GM19025 (cell line): ENCODE results near the gene MYO16.

Experiments used
- ATAC-seq: cut with Tn5 transposase; IDR thresholded peaks from one replicate; pipeline ENCODE4 v1.9.1; 2021; ENCODE audit warnings: mild to moderate bottlenecking, low read depth, moderate library complexity; ENCODE audit not compliant: unreplicated experiment

Gene MYO16

DNA sequence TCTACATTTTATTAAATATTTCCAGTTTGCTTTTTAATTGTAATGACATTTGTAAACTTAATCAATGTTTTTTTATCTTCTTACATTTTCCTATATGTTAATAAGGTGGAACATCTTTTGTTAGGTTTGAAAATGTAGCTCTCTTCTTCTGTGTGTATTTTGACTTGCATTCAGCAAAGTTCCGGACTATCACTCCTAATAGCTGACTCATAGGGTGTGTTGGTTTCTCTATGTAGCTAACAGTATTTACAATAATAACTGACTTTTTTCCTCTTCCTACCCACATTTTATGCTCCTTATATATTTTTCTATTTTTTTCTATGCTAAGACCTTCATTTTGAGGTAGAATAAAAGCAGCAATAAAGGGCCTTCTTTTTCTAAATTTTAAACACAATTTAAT is 28.1 kb downstream of the MYO16 start:
- ATAC-seq = no peak

DNA sequence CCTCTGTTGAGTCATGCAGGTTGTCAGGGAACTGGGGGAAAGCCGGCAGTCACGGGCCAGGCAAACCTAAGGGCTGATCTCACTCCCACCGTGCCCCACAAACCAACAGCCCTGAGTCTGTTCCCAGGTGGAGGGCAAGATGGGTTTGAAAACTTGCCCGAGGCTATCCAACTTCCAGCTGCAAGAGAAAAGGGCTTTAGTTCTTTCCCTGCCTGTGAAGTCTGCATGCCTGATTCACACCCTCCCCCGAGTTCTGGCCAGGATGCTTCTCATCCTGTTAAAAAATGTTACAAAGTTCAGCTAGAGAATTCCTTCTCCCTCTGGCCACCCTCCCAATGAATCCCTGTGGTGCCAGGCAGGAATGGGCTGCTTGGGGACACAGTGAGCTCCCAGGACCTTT is 33.1 kb downstream of the MYO16 start:
- ATAC-seq = no peak

DNA sequence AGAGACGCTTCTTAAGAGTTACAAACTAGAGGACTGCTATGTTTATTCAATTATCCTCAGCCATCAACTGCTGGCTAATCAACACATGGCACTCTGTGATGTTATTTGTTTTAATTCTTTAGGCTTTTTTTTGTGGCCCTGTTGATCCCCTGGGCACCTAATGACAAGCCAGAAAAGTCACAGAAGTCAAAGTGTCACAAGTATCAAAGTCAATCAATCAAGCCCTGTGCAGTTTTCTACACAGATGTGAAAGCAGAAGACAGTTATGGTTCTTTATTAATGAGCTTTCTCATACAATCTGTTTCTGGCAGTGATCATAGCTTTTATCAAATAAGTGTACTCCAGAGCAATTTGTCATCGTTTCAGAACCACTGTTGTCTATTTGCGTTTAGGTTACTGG is 34.3 kb downstream of the MYO16 start:
- no peak for ATAC-seq

DNA sequence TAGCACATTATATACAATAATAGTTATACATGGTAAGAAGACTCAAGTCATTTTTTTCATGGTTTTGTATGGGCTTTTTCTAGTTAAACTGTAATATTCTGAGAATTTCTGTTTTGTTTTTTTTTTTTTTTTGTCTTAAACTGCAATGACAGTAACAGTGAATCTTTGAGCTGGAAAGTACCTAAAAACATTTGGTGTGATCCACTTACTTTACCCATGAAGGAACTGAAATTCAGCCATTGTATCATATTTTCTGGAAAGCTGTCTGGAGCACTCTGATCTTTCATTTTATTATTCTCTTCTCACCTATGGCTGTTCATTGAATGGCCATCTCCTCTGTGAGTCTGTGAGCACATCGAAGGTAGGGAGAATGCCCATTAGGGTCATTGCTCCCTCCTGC is 37.8 kb downstream of the MYO16 start:
- ATAC-seq = no peak

DNA sequence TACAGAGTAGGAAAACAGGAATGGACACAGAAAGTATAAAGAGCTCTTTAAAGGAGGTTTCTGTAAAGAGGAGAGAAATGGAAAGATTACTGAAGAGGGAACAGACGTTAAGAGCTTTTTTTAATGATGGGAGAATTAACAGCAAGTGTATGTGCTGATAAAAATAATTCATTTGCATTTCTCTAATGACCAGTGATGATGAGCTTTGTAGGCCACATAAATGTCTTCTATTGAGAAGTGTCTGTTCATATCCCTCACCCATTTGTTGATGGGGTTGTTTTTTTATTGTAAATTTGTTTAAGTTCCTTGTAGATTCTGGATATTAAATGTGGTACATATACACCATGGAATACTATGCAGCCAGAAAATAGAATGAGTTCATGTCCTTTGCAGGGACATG is 40.0 kb downstream of the MYO16 start:
- ATAC-seq = no peak

DNA sequence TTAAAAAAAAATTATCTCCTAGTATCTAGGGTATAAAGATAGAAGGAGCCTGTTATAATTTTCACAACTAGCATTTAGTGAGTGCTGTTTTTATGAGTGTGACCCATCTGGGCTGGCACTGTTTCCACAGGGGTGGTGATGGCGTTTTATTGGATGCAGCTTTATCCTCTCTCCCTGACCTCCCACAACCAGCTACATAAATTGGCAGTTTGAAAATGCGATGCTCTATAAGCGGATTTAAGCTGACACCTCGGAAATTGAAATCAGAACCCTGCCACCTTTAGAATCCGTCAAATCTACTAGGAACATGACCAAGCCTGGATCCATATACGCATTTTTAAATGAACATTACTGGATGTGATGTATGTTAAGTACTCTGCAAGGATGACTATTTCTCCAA is 44.9 kb downstream of the MYO16 start:
- ATAC-seq = no peak

DNA sequence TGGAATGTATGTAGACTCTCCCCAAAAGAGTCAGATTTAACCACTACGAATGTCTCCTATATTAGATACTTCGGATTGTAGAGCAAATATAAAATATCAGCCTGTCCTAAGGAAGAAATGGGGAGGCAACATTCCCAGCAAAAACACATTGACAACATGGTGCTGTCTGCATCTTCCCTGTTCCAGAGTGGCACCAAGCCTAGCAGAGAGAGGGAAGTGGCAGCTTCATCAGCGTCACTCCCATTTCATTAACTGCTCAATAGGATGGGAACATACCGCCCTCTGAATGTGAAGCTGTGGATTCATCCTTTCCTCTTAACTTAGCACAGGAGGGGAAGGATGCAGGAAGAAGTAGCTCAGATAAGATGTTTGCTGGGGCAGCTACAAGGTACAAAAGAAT is 45.4 kb downstream of the MYO16 start:
- no peak for ATAC-seq

DNA sequence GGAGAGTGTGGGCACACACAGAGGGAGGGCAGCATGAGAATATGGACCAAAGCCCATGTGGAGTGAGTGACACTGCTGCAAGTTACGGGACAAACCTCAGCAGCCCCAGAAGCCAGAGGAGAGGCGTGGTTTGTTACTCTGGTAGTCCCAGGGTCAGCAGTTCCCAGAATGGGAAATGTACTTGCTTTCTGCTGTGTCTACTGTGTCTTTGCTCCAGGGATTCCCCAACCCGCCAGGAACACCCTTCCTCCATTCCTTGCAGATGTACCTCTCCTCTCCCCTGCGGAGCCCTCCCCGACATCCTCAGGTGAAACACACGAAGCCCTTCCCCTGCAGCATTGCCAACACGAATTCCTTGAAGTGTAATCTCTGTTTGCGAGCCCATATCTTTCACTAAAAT is 47.2 kb downstream of the MYO16 start:
- no peak for ATAC-seq

DNA sequence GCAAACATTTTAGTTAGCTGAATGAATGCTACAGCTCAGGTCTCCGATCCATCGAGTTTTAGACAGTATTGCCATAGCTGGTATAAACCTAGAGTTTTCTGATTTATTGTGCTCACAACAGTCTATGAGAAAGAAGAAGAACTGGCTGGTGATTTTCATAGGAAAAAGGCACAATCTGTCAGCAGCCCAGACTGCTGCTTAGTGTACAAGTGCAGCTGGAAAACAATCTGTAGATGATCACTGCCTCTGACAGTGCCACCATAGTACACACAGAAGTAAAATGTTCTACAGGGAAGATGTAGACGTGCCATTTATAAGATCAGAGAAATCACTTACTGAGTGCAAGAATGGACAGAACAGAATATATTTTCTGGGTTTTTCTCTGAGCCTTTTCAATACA is 48.4 kb downstream of the MYO16 start:
- ATAC-seq = no peak

DNA sequence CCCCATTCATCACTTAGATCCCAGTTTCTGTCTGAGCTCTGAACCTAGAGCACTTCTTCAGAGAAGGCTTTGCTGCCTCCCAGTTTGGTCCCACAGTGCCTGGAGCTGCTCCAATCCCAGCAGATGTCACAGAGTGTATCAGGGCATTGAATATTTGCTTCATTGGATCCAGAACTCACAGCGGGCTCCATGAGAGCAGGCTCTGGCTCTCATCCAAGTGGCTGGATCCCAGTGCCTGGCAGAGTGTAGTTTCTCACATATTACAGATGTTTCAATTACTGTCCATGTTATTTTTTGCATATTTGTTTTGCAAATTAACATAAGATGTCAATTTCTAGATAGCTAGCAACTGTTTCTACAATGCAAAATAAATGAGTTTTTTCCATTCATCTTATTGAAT is 50.6 kb downstream of the MYO16 start:
- ATAC-seq = no peak

DNA sequence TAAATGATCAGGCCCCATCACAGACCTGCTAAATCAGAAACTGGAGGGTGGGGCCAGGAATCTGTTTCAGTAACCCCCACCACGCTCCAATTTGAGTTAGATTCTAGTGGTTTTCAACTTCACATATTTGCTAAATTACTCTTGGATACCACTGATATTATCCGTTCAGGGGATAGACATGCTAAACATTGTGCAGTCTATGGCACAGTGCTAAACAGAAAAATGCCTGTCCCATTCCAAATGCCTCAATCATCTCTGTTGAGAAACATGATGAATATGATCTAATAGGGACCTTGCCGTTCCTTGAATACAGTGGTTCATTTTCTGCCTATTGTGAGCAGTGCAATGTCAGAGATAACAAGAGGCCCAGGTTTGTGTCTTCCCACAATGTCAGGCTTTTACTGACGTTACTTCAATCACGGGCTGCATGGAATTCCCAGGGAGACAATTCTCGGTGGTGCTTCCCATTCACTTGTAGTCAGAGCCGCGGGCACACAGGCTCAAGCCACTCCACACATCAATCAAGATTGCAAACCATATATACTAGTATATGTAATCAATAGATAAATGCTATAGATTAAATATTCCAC is 52.7 kb downstream of the MYO16 start:
- no peak for ATAC-seq

DNA sequence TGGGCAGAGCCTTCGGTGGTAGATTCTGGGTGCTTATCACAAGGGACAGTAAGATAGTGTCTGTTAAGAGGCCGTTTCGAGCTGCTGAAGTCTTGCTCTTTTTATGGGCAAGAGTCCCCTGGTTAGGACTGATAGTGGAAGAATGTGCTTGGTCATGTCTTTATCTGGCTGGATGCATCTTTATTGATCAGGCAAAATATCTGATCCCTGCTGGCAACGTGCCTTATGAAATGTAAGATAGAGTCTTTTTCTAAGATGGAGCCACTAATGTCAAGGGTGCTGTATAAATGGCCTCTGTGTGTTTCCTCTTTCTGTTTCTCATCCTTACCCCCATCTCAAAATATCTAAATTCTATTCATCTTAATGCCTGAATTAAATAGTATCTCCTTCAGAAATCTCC is 53.3 kb downstream of the MYO16 start:
- no peak for ATAC-seq

DNA sequence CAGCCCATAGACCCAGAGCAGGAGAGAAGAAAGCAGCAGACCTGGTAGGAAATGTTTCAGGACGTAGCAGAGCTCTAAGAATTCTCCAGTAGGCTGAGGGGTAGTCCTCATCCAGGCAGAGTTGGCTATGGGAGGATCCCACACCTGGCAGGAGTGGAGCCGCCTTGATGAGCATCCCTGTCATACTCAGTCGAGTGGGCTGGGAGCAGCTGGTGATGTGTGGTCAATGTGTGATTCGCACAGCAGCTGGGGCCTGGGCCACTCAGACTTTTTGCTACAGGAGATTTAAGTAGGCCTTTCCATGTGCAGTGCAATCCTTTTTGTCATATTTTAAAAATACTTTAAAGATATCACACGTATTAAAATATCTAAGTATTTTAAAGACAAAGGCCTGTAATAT is 56.6 kb downstream of the MYO16 start:
- ATAC-seq = no peak

DNA sequence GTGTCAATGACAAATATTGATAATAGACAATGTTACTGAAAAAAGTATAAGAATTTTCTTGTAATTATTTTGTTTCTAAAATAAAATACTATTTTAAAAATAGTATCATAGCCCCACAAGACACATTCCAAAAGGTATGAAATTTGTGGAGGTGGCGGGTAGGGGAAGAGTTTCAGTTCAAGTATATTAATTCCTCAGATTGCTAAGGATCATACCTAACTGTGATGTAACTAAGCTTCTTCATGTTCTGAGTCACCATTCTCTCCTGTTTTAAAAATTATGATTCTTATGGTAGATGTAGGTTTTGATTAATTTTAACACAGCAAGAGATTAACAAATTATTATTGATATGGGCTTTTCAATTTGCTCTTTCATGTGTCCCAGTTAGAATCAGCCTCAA is 61.3 kb downstream of the MYO16 start:
- no peak for ATAC-seq

DNA sequence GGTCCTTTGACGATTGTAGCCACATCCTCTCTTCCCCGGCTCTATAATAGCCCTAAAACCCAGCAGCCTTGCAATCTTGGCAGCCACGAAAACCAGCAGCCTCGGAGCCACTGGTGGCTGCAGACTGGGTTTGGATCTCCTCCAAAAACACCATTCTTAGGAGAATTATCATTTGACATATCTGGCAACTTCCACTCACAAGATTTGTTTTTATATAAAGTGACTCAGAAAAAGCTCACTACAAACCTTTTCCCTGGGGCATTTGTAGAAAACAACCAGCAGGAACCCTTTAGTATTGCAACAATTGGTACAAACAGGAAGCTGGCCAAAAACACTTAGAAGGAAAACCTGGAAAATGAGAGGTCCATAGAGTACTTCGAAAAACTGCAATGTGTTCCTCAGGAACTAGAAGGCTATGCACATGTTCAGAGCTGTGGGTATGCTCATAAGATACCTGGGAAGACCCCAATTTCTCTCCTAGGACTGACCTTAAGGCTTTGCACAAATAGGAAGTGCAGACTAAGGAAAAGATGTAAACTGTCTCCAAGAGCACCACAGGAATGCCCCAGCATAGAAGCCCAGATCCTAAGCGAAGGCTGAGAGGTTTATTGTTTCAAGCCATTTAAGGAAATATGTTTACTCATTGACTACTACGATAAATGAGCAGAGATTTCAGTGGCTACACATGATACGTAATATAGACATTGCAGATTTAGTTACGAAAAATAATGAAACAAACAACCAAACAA is 71.2 kb downstream of the MYO16 start:
- no peak for ATAC-seq

DNA sequence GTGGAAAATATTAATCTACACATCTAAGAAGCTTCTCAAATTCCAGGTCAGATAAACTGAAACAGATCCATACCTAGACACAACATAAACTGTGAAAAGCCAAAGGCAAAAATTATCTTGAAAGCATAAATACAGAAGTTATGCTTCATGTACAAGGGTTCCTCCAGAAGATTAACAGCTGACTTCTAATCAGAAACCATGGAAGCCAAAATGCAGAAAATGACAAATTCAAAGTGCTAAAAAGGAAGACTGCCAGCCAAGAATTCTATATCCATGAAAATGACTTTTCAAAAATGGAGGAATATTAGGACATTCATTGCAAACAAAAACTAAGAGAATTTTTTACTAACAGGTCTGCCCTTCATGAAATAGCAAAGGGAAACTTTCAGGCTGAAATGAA is 72.8 kb downstream of the MYO16 start:
- no peak for ATAC-seq

DNA sequence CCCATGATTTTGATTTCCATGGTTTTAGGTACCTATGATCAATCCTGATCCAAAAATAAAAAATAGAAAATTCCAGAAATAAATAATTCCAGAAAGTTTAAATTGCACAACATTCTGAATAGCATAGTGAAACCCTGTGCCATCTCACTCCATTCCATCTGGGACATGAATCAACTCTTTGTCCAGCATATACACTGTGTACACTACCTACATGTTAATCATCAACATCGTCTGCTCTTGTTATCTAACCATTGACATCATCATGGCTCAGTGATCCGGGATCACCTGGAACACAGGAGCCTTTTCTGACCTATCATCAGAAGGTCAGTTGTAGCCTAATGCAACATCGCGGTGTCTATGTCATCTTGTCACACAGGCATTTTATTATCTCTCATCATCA is 75.6 kb downstream of the MYO16 start:
- no peak for ATAC-seq

DNA sequence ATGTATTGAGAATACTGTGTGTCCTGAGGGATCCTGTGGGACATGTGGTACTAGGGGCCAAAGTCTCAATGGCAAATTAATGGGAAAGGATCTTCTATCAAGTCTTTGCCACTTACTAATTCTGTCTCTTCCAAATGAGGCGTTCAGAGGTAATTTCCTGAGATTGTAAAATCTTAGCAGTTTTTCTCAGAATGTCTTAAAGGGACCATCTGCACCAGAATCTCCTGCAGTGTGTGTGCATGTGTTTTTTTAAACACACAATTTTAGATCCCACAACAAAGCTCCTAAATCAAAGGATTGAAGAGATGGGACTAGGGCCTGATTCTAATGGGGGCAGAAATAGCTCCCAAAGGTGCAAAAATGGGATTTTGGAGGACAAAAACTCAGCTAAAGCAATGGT is 78.2 kb downstream of the MYO16 start:
- ATAC-seq = no peak

DNA sequence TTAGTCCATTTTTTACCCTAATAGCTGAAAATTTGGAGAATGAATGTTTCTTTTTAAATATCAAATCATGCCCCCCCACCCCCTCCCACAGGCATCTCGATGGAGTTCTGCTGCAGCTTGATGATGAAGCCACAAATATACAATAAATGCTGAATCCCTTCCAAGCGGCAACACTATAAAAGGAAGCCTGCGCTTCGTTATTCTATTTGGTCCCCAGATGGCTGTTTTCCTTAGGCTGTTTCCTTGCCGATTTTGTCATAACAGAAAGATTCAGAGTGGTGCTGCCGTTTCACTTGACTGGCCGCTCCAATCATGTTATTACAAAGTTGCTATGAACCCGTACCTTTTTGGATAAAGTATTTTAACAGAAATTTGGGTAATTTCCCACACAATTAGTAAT is 79.5 kb downstream of the MYO16 start:
- ATAC-seq = no peak

DNA sequence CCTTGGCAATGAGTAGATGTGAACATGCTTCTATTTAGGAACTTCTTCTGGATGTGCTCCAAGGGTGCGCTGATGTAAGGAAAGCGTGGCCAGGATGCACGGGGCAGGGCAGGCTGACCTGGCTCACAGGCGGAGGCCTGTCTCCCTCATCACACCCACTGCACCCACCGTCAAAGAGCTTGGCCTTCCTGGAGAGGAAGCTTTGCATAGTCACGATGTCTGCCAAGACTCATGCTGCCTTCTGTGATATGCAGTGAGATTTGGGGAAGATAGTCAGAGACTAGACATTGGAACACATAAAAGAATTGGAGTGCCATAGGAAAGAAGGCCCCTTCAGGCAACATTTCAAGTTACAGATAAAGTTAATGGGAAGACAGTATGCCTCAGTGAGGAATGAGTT is 82.0 kb downstream of the MYO16 start:
- no peak for ATAC-seq

DNA sequence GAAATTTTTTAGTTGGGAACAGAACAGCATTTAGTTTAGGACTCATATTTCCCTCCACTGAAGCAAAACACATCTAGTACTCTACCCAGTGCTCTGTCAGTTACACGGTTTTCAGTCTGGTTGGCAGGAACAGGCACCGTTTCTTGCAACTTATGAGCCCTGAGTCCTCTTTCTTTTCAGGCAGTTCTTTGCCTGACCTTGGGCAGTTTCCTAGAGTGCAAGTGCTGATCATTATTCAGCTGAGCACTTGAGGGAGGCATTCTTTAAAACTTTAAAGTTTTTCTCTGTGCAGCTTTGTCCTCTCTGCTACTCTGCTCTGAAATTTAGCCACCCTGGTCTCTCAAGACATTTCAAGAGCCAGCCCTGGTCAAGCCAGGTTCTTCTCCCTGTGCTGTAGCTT is 96.1 kb downstream of the MYO16 start:
- no peak for ATAC-seq

DNA sequence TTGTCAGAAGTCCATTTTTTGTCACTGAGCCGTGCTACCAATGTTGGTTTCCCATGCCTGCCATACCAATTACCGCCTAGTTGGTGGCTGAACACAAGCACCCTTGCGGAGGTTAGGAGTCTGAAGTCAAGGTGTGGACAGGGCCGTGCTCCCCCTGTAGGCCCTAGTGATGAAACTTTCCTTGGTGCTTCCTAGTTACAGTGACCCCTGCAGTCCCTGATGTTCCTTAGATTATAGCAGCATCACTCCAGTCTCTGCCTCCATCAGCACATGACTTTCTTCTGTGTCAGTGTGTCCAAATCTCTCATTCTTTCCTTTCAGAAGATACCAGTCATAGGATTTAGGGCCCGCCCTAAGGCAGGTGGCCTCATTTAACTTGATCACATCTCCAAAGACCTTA is 99.0 kb downstream of the MYO16 start:
- ATAC-seq = no peak
